Measurements from ENCODE around the gene SOS2.

The SOS2 gene

DNA sequence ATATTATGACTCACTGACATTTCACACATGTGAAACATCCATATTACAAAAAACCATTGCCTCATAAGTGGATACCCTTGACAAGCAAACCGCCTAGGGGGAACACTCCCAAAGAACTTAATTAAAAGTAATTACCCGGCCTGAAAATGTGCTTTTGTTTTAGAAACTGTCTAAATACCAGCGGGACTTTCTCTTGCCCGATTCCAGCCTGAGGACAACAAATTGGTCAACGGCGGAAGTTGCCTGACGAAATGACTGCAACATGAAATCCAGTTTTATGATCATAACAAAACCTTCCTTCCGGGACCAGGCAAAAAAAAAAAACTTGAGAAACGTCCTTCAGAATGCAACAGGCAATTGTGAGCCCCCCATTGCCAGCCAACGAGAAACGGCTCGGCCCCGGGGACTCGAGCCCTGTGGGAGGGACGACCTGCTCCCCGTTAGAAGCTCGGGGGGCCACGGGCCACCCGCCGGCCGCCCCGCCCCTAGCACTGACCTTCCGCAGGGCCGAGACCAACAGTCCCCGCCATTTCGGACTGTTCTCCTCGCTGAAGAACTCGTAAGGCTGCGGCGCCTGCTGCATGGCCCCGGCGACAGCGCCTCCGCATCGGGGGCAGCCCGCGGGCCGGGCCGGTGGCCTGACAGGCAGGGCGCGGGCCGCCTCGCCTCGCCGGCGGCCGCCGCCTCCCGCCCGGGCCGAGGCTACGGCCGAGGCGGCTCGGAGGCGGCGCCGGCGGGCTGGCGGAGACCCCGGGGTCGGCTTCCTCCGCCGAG, 490 bp downstream of the SOS2 start:
- Histone ChIP-seq H3K79me2 (ENCODE audit: insufficient read depth, low read length) (peaks cover 44% of the 10 kb centered on the region), H2AFZ (ENCODE audit: low read length) (peak overlapping the region; percentile 3; the same call in 1 of the 2 replicates), H3K9me2 (ENCODE audit: low read depth, low read length) (no peaks in the 10 kb centered on the region), H3K4me3 (ENCODE audit: low read depth, low read length, poor library complexity, severe bottlenecking) (peak overlapping the region; percentile 97), H3K4me1 (ENCODE audit: insufficient read depth, low read length, severe bottlenecking) (peaks cover 34% of the 10 kb centered on the region), H3K9ac (ENCODE audit: low read length) (peak overlapping the region; percentile 93), H4K20me1 (ENCODE audit: insufficient read depth, low read length) (no peaks in the 10 kb centered on the region), H3K9me3 (ENCODE audit: low read length) (no peaks in the 10 kb centered on the region), H3K36me3 (ENCODE audit: insufficient read depth, low read length) (peaks cover 5% of the 10 kb centered on the region; the same call in 1 of the 2 replicates), H3F3A (ENCODE audit: insufficient read depth, low read length) (no peaks in the 10 kb centered on the region; the same call in 1 of the 2 replicates), H3K4me2 (ENCODE audit: low read length) (peak overlapping the region; percentile 71), H3K27ac (ENCODE audit: low read depth, low read length, poor library complexity, severe bottlenecking) (peak overlapping the region; percentile 78), H3K27me3 (ENCODE audit: insufficient read depth, low read length) (no peaks in the 10 kb centered on the region)
- no peak for TF ChIP-seq EZH2 (IDR thresholded peaks at IDR 0.05; ENCODE audit: borderline replicate concordance, low read length)
- no peak for TF ChIP-seq CTCF (IDR thresholded peaks at IDR 0.05; ENCODE audit: low read length)

GRCh38 chr14:50230401-50230700, 1.0 kb downstream of the SOS2 start:
- Histone ChIP-seq H3K27ac (ENCODE audit: low read depth, low read length, poor library complexity, severe bottlenecking) (peak overlapping the region; percentile 78), H4K20me1 (ENCODE audit: insufficient read depth, low read length) (no peaks in the 10 kb centered on the region)

GRCh38 chr14:50229681-50230080, 1.7 kb downstream of the SOS2 start:
- TF ChIP-seq CTCF (IDR thresholded peaks at IDR 0.05; ENCODE audit: low read length) (no peak), EZH2 (IDR thresholded peaks at IDR 0.05; ENCODE audit: borderline replicate concordance, low read length) (no peak)

More at GRCh38 chr14:50230401-50230700, 1.0 kb downstream of the SOS2 start:
- peak overlapping the region; percentile 97 for H3K4me3 ChIP-seq (ENCODE audit: low read depth, low read length, poor library complexity, severe bottlenecking)
- H3F3A ChIP-seq (ENCODE audit: insufficient read depth, low read length), result no peaks in the 10 kb centered on the region; the same call in 1 of the 2 replicates
- no peaks in the 10 kb centered on the region for H3K9me3 ChIP-seq (ENCODE audit: low read length)
- peak overlapping the region; percentile 71 for H3K4me2 ChIP-seq (ENCODE audit: low read length)
- peaks cover 40% of the 10 kb centered on the region for H3K4me1 ChIP-seq (ENCODE audit: insufficient read depth, low read length, severe bottlenecking)
- H3K9ac ChIP-seq (ENCODE audit: low read length), result peak overlapping the region; percentile 93
- no peaks in the 10 kb centered on the region for H3K27me3 ChIP-seq (ENCODE audit: insufficient read depth, low read length)
- H3K79me2 ChIP-seq (ENCODE audit: insufficient read depth, low read length), result peaks cover 50% of the 10 kb centered on the region
- no peak overlapping the region for H2AFZ ChIP-seq (ENCODE audit: low read length)
- TF ChIP-seq EZH2 (IDR thresholded peaks at IDR 0.05; ENCODE audit: borderline replicate concordance, low read length), result no peak
- peaks cover 5% of the 10 kb centered on the region; the same call in 1 of the 2 replicates for H3K36me3 ChIP-seq (ENCODE audit: insufficient read depth, low read length)
- no peaks in the 10 kb centered on the region for H3K9me2 ChIP-seq (ENCODE audit: low read depth, low read length)

More at GRCh38 chr14:50229681-50230080, 1.7 kb downstream of the SOS2 start:
- no peaks in the 10 kb centered on the region for H3K9me2 ChIP-seq (ENCODE audit: low read depth, low read length)
- peaks cover 54% of the 10 kb centered on the region for H3K79me2 ChIP-seq (ENCODE audit: insufficient read depth, low read length)
- H3F3A ChIP-seq (ENCODE audit: insufficient read depth, low read length), result no peaks in the 10 kb centered on the region; the same call in 1 of the 2 replicates
- peak overlapping the region; percentile 97 for H3K4me3 ChIP-seq (ENCODE audit: low read depth, low read length, poor library complexity, severe bottlenecking)
- no peaks in the 10 kb centered on the region for H3K27me3 ChIP-seq (ENCODE audit: insufficient read depth, low read length)
- H3K36me3 ChIP-seq (ENCODE audit: insufficient read depth, low read length), result peaks cover 5% of the 10 kb centered on the region; the same call in 1 of the 2 replicates
- no peaks in the 10 kb centered on the region for H4K20me1 ChIP-seq (ENCODE audit: insufficient read depth, low read length)
- H3K9me3 ChIP-seq (ENCODE audit: low read length), result no peaks in the 10 kb centered on the region
- H3K27ac ChIP-seq (ENCODE audit: low read depth, low read length, poor library complexity, severe bottlenecking), result peak overlapping the region; percentile 23
- H3K4me1 ChIP-seq (ENCODE audit: insufficient read depth, low read length, severe bottlenecking), result peaks cover 41% of the 10 kb centered on the region
- peak overlapping the region; percentile 93 for H3K9ac ChIP-seq (ENCODE audit: low read length)
- no peak overlapping the region for H2AFZ ChIP-seq (ENCODE audit: low read length)
- peak overlapping the region; percentile 71 for H3K4me2 ChIP-seq (ENCODE audit: low read length)
